ENCODE measurements around the gene PPL.

The PPL gene, protein sequence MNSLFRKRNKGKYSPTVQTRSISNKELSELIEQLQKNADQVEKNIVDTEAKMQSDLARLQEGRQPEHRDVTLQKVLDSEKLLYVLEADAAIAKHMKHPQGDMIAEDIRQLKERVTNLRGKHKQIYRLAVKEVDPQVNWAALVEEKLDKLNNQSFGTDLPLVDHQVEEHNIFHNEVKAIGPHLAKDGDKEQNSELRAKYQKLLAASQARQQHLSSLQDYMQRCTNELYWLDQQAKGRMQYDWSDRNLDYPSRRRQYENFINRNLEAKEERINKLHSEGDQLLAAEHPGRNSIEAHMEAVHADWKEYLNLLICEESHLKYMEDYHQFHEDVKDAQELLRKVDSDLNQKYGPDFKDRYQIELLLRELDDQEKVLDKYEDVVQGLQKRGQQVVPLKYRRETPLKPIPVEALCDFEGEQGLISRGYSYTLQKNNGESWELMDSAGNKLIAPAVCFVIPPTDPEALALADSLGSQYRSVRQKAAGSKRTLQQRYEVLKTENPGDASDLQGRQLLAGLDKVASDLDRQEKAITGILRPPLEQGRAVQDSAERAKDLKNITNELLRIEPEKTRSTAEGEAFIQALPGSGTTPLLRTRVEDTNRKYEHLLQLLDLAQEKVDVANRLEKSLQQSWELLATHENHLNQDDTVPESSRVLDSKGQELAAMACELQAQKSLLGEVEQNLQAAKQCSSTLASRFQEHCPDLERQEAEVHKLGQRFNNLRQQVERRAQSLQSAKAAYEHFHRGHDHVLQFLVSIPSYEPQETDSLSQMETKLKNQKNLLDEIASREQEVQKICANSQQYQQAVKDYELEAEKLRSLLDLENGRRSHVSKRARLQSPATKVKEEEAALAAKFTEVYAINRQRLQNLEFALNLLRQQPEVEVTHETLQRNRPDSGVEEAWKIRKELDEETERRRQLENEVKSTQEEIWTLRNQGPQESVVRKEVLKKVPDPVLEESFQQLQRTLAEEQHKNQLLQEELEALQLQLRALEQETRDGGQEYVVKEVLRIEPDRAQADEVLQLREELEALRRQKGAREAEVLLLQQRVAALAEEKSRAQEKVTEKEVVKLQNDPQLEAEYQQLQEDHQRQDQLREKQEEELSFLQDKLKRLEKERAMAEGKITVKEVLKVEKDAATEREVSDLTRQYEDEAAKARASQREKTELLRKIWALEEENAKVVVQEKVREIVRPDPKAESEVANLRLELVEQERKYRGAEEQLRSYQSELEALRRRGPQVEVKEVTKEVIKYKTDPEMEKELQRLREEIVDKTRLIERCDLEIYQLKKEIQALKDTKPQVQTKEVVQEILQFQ (N-terminal part only)

DNA sequence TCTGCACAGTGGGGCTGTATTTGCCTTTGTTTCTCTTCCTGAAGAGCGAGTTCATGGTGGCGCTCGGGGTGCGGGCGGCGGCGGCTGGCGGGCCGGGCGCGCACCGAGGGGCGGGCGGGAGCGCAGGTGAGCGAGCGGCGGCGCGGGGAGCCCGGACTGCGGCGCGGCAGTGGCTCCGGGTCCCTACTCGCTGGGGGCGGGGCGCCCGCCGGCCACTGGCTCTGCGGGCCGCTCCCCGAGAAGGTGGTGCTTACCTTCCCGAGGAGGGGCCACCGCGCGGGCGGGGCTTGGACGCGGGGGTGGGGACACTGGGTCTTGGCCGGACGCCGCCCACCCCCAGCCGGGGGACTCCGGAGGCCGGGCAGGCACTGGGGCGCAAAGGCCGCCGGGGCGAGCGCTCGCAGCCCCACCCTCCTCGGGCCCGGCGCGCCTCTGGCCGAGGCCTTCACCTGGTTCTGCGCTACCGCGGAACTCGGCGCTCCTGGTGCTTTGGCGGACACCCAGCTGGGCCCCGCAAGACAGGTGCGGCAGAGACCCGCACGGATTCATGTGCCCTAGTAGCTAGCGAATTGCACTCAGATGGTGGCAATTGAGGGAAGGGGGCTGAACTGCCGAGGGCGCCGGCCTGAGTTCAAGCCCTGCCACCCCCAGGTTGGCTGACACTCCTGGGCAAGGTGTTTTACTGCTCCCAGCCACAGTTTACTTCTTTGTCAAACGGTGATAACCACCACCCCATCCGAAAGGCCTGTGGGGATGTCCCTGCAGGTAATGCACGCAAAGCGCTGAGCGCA is at the start of gene PPL:
Gene PPL, minus strand, starts transcription at position 158 of the 791 bp plus-strand sequence. Its CDS starts 103 bp downstream, at position 55.
- H3K4me3 ChIP-seq (ENCODE audit: control insufficient read depth, low read depth, low read length): peak within 1 kb of the TSS; percentile 35
- no peak for DNase-seq (ENCODE audit: low read depth)
- TF ChIP-seq, protein P1, sequence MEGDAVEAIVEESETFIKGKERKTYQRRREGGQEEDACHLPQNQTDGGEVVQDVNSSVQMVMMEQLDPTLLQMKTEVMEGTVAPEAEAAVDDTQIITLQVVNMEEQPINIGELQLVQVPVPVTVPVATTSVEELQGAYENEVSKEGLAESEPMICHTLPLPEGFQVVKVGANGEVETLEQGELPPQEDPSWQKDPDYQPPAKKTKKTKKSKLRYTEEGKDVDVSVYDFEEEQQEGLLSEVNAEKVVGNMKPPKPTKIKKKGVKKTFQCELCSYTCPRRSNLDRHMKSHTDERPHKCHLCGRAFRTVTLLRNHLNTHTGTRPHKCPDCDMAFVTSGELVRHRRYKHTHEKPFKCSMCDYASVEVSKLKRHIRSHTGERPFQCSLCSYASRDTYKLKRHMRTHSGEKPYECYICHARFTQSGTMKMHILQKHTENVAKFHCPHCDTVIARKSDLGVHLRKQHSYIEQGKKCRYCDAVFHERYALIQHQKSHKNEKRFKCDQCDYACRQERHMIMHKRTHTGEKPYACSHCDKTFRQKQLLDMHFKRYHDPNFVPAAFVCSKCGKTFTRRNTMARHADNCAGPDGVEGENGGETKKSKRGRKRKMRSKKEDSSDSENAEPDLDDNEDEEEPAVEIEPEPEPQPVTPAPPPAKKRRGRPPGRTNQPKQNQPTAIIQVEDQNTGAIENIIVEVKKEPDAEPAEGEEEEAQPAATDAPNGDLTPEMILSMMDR (IDR thresholded peaks at IDR 0.05; ENCODE audit: control insufficient read depth, insufficient read depth, low read depth, low read length, missing control alignments): no peak

DNA sequence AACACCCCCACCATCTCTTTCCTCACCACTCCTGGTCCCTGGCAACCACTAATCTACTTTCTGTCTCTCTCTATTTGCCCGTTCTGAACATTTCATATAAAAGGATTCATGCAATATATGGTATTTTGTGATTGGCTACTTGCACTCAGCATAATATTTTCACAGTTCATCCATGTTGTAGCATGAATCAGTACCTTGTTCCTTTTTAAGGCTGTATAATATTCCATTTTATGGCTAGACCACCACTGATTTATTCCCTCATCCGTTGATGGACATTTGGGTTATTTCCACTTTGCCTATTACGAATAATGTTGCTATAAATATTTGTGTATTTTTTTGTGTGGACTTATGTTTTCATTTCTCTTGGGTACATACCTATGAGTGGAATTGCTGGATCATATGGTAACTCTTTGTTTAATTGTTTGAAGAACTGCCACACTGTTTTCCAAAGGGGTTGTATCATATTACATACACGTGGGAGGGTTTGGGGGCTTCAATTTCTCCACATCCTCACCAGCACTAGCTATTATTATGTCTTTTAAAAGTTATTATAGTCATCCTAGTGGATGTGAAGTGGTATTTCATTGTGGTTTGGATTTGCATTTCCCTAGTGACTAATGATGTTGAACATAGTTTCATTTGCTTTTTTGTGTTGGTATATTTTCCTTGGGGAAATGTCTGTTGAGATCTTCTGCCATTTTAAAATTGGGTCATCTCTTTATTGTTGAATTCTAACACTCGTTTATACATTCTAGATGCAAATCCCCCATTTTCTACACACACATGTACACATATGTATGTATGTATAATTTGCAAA is 47.4 kb upstream of the PPL start:
- DNase-seq (ENCODE audit: low read depth): no peak
- TF ChIP-seq, protein P1 (IDR thresholded peaks at IDR 0.05; ENCODE audit: control insufficient read depth, insufficient read depth, low read depth, low read length, missing control alignments): no peak
- H3K4me3 ChIP-seq (ENCODE audit: control insufficient read depth, low read depth, low read length): no peak overlapping the region

DNA sequence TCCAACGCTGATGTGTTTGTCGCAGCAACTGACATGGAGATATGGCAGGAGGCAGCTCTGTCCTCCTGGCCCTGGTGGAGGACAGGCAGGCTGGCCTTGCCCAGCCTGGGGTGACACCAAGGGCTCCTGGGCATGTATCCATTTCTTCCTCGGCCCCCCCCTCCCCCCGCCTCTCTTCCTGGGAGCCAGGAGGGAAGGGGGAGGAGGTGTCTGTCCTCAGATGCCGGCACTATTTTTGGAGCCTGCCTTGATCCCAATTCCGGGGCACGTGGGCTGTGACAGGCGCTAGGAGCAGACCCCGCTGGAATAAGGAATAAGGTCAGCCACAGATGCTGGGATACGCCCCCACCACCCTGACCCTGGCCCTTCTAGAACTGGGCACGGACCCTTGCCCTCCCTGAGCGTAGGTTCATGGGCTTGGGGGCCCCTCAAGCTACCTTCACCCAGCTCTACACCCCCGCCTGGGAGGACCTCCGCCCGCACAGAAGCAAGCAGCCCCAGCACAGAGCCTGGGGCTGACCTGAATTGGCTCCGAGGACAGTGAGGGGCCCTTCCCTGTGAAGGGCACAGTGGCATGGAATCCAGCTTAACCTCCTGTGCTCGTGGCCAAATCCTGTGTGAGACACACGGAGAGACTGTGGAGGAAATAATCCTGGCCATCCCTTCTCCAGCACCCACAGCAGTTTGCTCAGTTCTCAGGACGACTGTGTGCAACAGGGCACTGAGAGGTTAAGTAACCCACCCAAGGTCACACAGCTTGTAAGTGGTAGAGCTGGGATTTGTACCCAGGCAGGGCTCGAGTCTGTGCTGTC is 45.3 kb upstream of the PPL start:
- no peak overlapping the region for H3K4me3 ChIP-seq (ENCODE audit: control insufficient read depth, low read depth, low read length)
- no peak for DNase-seq (ENCODE audit: low read depth)
- TF ChIP-seq, protein P1 (IDR thresholded peaks at IDR 0.05; ENCODE audit: control insufficient read depth, insufficient read depth, low read depth, low read length, missing control alignments): no peak

DNA sequence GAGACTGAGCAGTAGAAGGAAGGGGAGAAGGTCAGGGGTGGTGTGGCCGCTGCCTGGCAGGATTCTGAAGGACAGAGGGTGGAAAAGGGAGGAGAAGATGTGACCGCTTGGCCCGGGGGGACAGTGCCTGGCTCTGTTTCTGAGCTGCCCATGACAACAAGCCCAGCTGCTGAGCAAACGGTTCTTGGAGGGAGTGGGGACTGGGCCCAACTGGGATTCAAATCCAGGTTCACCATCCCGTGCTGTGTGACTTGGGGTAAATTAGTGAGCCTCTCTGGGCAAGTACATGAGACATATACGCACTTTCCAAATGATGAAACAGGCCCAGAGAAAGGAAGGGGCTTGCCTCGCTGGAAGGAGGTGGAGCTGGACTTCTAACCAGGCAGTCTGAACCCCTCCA is 44.5 kb upstream of the PPL start:
- TF ChIP-seq, protein P1 (IDR thresholded peaks at IDR 0.05; ENCODE audit: control insufficient read depth, insufficient read depth, low read depth, low read length, missing control alignments): no peak
- DNase-seq (ENCODE audit: low read depth): no peak
- H3K4me3 ChIP-seq (ENCODE audit: control insufficient read depth, low read depth, low read length): no peak overlapping the region

DNA sequence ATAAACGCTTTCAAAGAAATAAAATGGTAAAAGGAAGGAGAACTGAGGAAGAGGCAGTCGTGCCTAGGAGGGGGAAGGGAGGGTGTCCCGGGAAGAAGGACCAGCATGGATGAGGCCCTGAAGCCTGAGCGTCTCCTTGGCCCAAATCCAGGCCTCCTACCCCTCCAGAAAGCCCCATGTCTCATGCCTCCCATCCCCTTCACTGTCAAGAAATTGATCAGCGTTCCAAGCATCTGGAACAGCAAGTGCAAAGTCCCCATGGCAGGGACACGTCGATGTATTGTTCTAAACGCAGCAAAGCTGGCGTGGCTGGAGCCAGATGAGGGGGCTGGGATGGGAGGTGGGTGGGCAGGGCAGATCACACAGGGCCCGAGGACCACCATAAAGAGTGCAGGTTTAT is 43.7 kb upstream of the PPL start:
- TF ChIP-seq, protein P1 (IDR thresholded peaks at IDR 0.05; ENCODE audit: control insufficient read depth, insufficient read depth, low read depth, low read length, missing control alignments): no peak
- no peak for DNase-seq (ENCODE audit: low read depth)

More for the DNA sequence above, 43.7 kb upstream of the PPL start:
- H3K4me3 ChIP-seq (ENCODE audit: control insufficient read depth, low read depth, low read length): no peak overlapping the region

Measured in AG09309 (cell line).